HAP-1 (cell line): ENCODE data around the gene OTC.

Experiments used
- DNase-seq, 2 experiments: peaks; one replicate each; pipeline ENCODE4 v3.0.0-alpha.2; 2016 to 2020; ENCODE audit warnings: low spot score in 2 of 2
- H3K27me3 ChIP-seq: fragments of 250-450 bp; sonication (Bioruptor Pico); 2 replicates; pipeline ENCODE4 v1.5.1; 2020; ENCODE audit warnings: low read depth, mild to moderate bottlenecking, moderate library complexity
- H3K36me3 ChIP-seq: fragments of 250-450 bp; sonication (Bioruptor Pico); replicated peaks from 2 replicates; pipeline ENCODE4 v1.5.1; 2020; ENCODE audit warnings: mild to moderate bottlenecking
- H3K4me1 ChIP-seq: fragments of 250-450 bp; sonication (Bioruptor Pico); 2 replicates; pipeline ENCODE4 v1.5.1; 2020; ENCODE audit warnings: mild to moderate bottlenecking
- H3K4me3 ChIP-seq: fragments of 250-450 bp; sonication (Bioruptor Pico); 2 replicates; pipeline ENCODE4 v1.5.1; 2020; ENCODE audit warnings: mild to moderate bottlenecking, moderate library complexity
- H3K9me3 ChIP-seq: fragments of 250-450 bp; sonication (Bioruptor Pico); 2 replicates; pipeline ENCODE4 v1.5.1; 2020; ENCODE audit warnings: mild to moderate bottlenecking, moderate library complexity
- in situ Hi-C: fragments of 300-500 bp; cut with MboI; formaldehyde crosslinking; loops from 3 replicates; pipeline ENCODE4 v1.14.3; 2020; ENCODE audit warnings: low sequenced_read_pairs, inconsistent platforms, mixed read lengths

Gene OTC

DNA sequence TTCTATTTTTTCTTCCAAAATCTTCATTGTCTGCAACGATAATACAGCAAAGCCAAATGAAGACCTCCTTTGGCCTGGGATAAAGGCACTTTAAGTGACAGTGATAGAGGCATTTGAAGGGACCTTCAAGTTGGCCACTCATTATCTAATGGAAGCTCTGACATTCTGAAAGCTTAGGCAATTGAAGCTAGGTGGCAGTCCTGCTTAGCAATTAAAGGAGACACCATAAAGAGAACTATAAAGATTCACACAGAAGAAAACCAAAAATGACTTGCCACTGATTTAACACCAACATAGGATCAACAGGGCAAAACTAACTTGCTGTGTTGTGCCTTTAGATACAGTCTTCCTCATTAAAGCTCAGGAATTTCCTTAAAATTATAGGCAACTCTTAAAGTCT lies 105.7 kb downstream of the OTC start:
- no peaks in the 10 kb centered on the region for H3K9me3 ChIP-seq
- DNase-seq = no peak
- no peaks in the 10 kb centered on the region for H3K36me3 ChIP-seq
- no peaks in the 10 kb centered on the region for H3K4me1 ChIP-seq
- H3K4me3 ChIP-seq = no peak overlapping the region
- no peaks in the 10 kb centered on the region for H3K27me3 ChIP-seq
- in situ Hi-C loops = no loop called here

DNA sequence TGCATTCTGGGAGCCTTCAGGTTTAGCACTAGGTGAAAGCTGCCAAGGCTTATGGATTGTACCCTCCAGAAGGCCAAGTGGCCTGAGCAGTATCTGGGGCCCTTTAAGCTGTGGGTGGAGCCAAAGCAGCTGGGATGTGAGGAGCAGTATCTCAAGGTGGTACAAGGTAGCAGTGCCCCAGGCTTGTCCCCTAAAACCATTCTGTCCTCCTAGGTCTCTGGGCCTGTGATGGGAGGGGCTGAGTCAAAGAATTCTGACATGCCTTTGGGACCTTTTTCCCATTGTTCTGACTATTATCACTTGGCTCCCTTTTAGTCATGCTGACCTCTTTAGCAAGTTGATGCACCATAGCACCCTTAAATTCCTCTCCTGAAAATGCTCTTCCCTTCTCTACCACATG lies 109.9 kb downstream of the OTC start:
- no peaks in the 10 kb centered on the region for H3K4me1 ChIP-seq
- H3K9me3 ChIP-seq = no peaks in the 10 kb centered on the region
- no peak overlapping the region for H3K4me3 ChIP-seq
- no peaks in the 10 kb centered on the region for H3K27me3 ChIP-seq
- no peaks in the 10 kb centered on the region for H3K36me3 ChIP-seq
- in situ Hi-C loops = no loop called here
- no peak for DNase-seq

DNA sequence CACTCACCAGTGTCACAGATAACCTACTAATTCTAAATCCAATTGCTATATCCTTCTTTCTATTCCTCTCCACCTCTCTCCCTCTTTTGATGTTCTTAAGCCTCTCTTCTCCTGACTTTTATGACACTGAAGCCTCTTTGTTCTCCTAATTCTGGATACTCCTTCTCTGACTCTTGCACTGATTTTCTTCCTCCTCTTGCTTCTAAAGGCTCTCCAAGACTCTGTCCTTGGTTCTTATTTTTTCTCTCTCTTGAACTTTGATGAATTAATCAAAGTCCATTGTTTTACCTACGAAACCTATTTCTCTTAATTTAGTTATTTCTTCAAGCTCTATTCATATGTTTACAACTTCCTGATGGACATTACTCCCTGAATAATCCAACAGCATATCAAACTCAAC lies 113.3 kb downstream of the OTC start:
- in situ Hi-C loops = no loop called here
- H3K4me1 ChIP-seq = no peaks in the 10 kb centered on the region
- no peaks in the 10 kb centered on the region for H3K27me3 ChIP-seq

DNA sequence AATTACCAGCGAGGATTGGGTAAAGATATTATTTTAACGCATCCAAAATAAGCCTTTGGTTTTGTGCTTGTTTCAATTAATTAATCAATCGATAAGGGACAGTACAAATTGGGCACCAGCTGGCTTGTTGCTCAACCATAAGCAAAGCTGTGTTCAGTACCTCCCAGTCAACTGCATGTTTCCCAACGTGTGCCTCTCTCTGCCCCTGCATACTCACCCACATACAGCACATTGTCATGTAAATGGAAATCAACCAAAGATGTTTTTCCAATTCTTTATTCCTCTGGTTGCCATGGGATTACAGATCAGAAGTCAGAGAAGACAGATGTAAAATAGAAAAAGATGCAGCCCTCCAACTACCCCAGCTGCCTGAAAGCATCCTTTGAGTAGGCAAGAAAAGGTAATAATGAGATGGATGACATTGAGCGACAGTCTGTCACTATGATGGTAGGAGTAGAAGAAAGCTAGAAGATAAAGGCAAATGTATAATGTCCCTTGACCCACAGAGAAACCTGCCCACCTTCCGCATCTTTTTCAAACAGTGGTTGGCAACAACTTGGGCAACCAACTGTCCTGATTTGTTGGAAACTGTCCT lies 116.3 kb downstream of the OTC start:
- Histone ChIP-seq H3K36me3 (no peaks in the 10 kb centered on the region), H3K9me3 (no peaks in the 10 kb centered on the region), H3K27me3 (no peaks in the 10 kb centered on the region), H3K4me1 (no peaks in the 10 kb centered on the region), H3K4me3 (no peak overlapping the region)
- in situ Hi-C loops = no loop called here
- no peak for DNase-seq

More for the DNA sequence above, 113.3 kb downstream of the OTC start:
- Histone ChIP-seq H3K4me3 (no peak overlapping the region), H3K36me3 (no peaks in the 10 kb centered on the region), H3K9me3 (no peaks in the 10 kb centered on the region)
- DNase-seq = no peak
